ENCODE measurements around the gene GNG8. TPM values are rescaled to one million over a fixed set of nuclear protein-coding genes. Genes with fewer than 3 reads are reported as not detected.

Gene GNG8
- polyA plus RNA-seq (ENCODE audit: insufficient read length in 3 of 3) = 1 to 10 TPM in 2 of 3 donors, not detected in 1; 1.6 to 1.7 TPM

GRCh38 chr19:46635920-46636761 is at the start of gene GNG8:
GNG8 (minus strand) TSS chr19:46636202; CDS start chr19:46634682, 1,520 bp downstream.
- no peak for DNase-seq (ENCODE audit: low read depth in 3 of 3, low spot score in 2 of 3)

DNA sequence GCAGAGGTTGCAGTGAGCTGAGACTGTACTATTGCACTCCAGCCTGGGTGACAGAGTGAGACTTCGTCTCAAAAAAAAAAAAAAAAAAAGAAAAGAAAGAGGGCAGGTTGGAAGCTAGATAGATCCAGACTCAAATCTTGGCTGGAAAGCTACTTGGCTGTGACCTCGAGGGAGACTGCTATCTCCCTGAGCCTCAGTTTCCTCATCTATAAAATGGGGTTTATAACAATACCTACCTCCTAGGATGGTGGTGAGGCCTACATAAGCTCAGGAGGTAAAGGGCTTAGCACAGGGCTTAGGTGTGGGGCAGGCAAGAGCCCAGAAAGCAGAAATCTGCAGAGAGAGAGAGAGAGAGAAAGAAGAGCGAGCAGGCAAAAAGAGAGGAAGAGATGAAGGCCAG is 49.2 kb upstream of the GNG8 start:
- DNase-seq (ENCODE audit: low read depth in 3 of 3, low spot score in 2 of 3) = no peak

DNA sequence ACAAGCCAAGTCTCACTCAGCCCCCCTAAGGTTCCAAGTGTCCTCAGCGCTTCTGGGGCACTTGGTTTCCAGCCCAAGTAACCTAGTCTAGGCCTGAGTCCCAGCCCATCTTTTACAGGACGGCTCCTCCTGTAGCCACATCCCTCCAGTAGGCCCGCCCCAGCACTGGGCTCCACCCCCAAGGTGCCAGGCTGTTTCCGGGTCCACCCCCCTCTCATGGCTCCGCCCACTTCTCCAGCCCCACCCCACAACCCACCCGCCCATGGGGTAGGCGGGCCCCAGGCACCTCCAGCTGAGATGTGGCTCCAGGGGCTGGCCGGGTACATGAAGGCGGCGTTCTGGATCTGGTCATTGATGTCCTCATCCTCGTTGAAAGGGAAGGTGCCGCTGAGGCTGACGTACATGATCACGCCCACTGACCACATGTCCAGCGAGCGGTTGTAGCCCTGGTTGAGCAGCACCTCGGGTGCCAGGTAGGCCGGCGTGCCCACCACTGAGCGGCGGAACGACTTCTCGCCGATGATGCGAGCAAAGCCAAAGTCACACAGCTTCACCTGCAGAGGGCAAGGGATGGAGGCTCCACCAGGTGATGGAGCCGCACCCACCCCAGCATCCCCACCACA is 42.2 kb upstream of the GNG8 start:
- DNase-seq (ENCODE audit: low read depth in 3 of 3, low spot score in 2 of 3) = no peak

DNA sequence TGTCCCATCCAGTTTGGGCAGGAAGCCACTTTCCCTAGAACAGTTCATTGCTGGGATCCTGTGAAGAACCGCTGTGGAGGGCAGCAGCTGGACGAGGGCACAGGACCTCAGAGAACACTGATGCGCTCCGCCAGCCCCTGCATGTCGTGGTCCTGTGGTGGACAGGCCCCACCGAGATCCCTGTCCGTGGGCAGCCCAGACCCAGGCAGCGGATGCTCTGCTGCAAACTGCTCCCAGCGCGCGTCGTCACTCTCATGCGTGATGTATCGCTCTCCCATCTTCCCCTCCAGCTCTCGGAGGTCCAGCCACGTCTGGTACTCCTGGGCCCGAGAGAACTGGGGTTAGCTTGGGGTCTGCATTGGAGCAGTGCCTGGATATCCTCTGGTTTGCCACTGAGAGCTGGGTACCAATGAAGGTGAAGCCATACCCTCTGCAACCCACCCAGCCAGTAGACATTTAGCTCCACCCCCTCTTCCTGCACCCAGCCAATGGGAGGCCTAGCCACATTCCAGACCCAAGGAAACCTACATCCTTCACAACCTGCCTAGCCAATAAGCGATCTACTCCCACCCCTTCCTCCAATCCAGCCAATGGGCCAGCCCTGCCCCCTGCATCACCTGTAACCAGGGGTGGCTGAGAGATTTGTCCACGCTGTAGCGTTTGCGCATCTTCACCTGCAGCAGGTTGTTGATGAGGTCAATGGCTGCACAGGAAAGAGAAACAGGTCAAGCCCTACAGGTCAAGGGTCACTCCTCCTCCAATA is 38.6 kb upstream of the GNG8 start:
- no peak for DNase-seq (ENCODE audit: low read depth in 3 of 3, low spot score in 2 of 3)

DNA sequence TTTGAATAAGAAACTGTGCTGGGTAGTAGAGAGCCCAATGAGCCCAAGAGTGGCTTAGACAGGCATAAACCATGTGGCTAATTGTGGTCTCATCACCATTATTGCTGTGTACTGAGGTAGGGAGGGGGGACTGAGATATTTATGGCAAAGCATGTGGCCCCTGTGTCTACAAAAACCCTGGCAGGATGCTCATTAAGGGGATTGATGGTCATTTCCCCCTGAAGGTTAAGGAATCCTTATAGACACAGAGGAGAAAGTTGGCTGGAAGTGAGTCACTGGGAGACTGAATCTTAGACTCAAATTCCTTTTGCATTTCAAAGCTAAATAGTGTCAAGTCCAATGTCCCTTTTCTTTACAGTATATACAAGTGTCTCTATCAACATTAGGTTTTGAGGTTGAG is 34.8 kb upstream of the GNG8 start:
- no peak for DNase-seq (ENCODE audit: low read depth in 3 of 3, low spot score in 2 of 3)

DNA sequence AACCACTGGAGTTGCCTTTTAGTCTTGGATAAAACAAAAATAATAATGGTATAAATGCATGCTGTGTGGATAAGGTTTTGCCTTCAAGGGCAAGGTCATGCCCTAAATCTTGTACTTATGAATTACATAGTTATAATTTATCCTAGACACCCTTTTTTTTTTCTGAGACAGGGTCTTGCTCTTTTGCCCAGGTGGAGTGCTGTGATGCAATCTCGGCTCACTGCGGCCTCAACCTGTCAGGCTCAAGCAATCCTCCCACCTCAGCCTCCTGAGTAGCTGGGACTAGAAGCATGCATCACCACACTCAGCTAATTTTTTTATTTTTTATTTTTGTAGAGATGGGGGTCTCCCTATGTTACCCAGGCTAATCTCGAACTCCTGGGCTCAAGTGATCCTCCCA is 32.7 kb upstream of the GNG8 start:
- no peak for DNase-seq (ENCODE audit: low read depth in 3 of 3, low spot score in 2 of 3)

DNA sequence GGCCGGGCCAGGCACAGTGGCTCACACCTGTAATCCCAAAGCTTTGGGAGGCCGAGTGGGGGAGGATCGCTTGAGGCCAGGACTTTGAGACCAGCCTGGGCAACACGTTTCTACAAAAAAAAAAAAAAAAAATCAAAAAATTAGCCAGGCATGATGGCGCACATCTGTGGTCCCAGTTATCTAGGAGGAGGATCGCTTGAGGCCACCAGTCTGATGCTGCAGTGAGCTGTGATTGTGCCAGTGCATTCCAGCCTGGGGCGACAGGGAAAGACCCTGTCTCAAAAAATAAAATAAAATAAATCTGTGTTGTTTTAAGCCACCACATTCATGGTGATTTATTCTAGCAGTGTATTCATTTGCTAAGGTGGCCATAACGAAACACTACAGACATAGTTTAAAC is 29.1 kb upstream of the GNG8 start:
- DNase-seq (ENCODE audit: low read depth in 3 of 3, low spot score in 2 of 3) = no peak

- DNase-seq (ENCODE audit: low read depth in 3 of 3, low spot score in 2 of 3) = peak; percentile 47 to 68 (median 57)
These were observed 26.0 kb upstream of the GNG8 start for GRCh38 chr19:46661735-46662592.

- DNase-seq (ENCODE audit: low read depth in 3 of 3, low spot score in 2 of 3) = peak; percentile 96 to 99 (median 99)
These were observed 25.2 kb upstream of the GNG8 start, which contains the start of gene DACT3 for GRCh38 chr19:46661020-46661731. DACT3 (minus strand) TSS chr19:46661182; CDS start chr19:46661064, 118 bp downstream.

DNA sequence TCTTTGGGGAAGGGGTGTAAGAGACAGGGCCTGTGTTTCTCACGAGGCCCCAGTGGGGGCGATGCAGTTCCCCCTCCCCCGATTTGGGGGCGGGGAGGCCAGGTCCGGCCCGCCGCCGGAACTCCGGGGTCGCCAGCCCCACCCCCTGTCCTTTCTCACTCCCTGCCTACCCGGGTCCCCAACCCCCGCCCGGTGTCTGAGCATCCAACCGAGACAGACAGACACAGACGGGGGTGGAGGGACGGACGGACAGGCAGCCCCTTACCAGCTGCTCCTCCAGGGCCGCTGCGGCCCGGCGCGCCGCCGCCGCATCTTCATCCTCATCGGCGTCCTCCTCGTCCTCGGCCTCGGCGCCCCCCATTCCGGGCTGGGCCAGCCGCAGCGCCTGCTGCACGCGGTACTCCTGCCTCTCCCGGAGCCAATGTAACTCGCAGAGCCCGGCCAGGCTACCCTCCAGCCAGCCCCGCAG is 24.6 kb upstream of the GNG8 start:
- no peak for DNase-seq (ENCODE audit: low read depth in 3 of 3, low spot score in 2 of 3)

- DNase-seq (ENCODE audit: low read depth in 3 of 3, low spot score in 2 of 3) = peak in 1 of 3 donors; percentile 55
These were observed 24.1 kb upstream of the GNG8 start for GRCh38 chr19:46660008-46660517.

DNA sequence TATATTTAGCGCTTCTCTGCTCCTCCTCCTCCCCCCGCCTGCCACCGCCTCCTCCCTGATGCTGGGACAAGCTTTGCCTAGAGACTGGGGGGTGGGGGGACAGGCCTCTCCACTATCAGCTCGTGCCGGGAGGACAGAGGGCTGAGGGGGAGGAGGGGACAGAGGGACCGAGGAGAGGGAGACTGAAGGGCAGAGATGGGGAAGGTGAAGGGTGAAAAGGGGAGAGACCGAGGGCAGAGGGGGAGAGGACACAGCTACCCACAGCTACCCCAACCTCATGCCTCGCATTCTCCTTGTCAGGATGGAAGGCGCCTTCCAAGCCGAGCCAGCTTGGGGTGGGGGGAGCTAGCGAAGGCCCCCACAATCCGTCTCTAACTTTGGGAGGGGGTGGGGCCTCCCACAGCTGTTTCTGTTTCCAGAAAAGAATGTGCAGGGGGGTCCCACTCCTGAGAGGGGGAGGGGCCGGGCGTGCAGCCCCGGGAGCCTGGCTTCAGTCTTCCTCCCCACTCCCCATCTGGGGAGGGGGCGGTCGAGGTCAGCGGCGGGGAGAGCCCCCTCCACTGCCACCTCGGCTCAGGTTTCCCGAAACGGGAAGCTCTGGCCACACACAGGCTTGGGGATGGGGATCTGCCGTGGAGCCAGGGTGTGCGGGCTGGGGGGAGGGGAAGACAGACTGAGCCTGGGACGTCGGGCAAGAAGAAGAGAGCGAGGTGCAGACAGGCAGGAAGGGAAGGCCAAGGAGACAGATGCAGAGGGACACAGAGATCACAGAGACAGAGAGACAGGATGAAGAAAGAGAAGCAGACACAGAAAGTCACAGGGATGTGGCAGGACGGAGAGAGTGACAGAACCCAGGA is 23.4 kb upstream of the GNG8 start:
- peak in 2 of 3 donors; percentile 41 to 44 for DNase-seq (ENCODE audit: low read depth in 3 of 3, low spot score in 2 of 3)

- no peak for DNase-seq (ENCODE audit: low read depth in 3 of 3, low spot score in 2 of 3)
These were observed 20.5 kb upstream of the GNG8 start for GRCh38 chr19:46656541-46656940.

DNA sequence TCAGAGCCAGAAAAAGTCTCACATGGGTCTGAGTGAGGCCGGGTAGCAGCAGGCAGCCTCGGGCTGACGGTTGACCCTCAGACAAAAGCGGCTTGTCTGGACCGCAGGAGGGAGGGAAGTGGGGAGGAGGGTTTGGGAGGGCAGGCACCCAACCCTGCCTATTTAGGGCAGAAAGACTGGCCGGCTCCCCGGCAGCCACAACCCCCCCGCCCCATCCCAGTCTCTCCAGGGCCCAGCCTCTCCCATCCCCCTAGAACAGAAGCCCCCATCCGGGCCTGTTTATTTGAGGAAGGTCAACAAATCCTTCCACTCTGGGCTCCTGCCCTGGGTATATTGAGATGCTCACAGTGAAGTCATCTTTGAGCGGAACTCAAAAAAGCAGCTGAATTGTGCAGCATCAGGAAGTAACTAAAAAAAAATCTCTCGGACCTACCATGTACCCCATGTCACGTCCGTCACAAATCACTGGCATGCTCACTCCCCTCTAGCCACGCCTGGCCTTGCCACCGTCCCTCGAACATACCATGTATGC is 18.7 kb upstream of the GNG8 start:
- no peak for DNase-seq (ENCODE audit: low read depth in 3 of 3, low spot score in 2 of 3)

GRCh38 chr19:46650445-46650844 is 14.4 kb upstream of the GNG8 start:
- no peak for DNase-seq (ENCODE audit: low read depth in 3 of 3, low spot score in 2 of 3)

GRCh38 chr19:46648961-46649960 is 13.3 kb upstream of the GNG8 start:
- DNase-seq (ENCODE audit: low read depth in 3 of 3, low spot score in 2 of 3) = no peak

All from right renal cortex interstitium (tissue), 3 donors.